ENCODE results near the gene SLC35F5.

GRCh38 chr2:113686537-113686936 is 69.9 kb downstream of the SLC35F5 start:
- TF ChIP-seq ZNF839 (CRISPR knock-in tag; IDR thresholded peaks at IDR 0.05; ENCODE audit: borderline replicate concordance) (no peak), GABPA (IDR thresholded peaks at IDR 0.05; ENCODE audit: low read depth, low read length) (no peak), GABPA (CRISPR knock-in tag; IDR thresholded peaks at IDR 0.05; ENCODE audit: low read depth) (no peak), KLF16 (CRISPR knock-in tag; IDR thresholded peaks at IDR 0.05) (no peak), BRF2 (CRISPR knock-in tag; IDR thresholded peaks at IDR 0.05) (no peak), FOXM1 (CRISPR knock-in tag; IDR thresholded peaks at IDR 0.05) (no peak), ZNF484 (CRISPR knock-in tag; IDR thresholded peaks at IDR 0.05; ENCODE audit: borderline replicate concordance, low read depth) (no peak), ZNF777 (CRISPR knock-in tag; IDR thresholded peaks at IDR 0.05) (no peak), MAFK (conservative IDR thresholded peaks at IDR 0.05 in 1 of 2, IDR thresholded peaks at IDR 0.05 in 1 of 2; ENCODE audit: low read length in 2 of 2) (no peak), ZBTB40 (IDR thresholded peaks at IDR 0.05) (no peak), ZBTB40 (CRISPR knock-in tag; IDR thresholded peaks at IDR 0.05) (no peak), AHDC1 (CRISPR knock-in tag; IDR thresholded peaks at IDR 0.05; ENCODE audit: borderline replicate concordance) (no peak), PTBP1 (IDR thresholded peaks at IDR 0.05; ENCODE audit: low read depth, low read length, poor library complexity, severe bottlenecking) (no peak), YEATS2 (CRISPR knock-in tag; IDR thresholded peaks at IDR 0.05; ENCODE audit: borderline replicate concordance) (no peak), SIN3B (IDR thresholded peaks at IDR 0.05; ENCODE audit: low read length) (no peak)
